Dermis blood vessel endothelial cell (primary cell): ENCODE data around the gene GDAP1L1. TPM values are rescaled to one million over a fixed set of nuclear protein-coding genes. Genes with fewer than 3 reads are reported as not detected.
"Not testable (repeated sequence)": the region's sequence is repeated elsewhere in the genome, so short reads cannot be mapped to it uniquely, and the experiment has no call there.

ENCODE experiments used
- DNase-seq: peaks from one replicate; pipeline ENCODE4 v3.0.0; 2010
- total RNA-seq: library from RNA; depleted of rRNA; stranded (reverse); fragments of >200 nt; gene quantifications from 2 replicates; pipeline ENCODE4 v1.2.3, GENCODE V29; 2014

The GDAP1L1 gene
- total RNA-seq, 1 donor from 2014 or later: not detected

GRCh38 chr20:44256961-44257360 lies 9.9 kb downstream of the GDAP1L1 start:
- no peak for DNase-seq

DNA sequence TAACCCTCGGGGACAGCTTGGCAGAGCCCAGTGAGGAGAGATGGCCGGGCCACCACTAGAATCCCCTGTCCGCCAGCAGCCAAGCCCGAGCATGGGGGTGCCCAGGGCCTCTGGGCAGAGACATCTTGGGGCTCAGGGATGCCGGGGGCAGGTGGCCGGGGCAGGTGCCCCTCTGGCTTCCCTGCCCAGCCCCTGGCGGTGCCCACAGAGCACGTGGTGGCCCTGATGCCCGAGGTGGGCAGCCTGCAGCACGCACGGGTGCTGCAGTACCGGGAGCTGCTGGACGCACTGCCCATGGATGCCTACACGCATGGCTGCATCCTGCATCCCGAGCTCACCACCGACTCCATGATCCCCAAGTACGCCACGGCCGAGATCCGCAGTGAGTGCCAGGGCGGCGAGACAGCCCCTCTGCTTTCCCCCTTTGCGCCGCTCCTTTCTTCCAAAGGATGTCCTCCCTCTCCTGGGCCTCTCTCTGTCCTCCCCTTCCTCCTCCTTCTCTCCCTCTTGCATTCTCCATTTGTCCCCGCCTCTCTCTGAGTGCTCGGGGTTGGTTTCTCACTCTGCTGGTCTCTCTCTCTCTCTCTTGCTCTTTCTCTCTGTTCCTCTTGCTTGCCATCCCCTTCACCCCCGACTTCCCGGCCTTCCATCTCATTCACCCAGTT lies 11.2 kb downstream of the GDAP1L1 start:
- DNase-seq: no peak

DNA sequence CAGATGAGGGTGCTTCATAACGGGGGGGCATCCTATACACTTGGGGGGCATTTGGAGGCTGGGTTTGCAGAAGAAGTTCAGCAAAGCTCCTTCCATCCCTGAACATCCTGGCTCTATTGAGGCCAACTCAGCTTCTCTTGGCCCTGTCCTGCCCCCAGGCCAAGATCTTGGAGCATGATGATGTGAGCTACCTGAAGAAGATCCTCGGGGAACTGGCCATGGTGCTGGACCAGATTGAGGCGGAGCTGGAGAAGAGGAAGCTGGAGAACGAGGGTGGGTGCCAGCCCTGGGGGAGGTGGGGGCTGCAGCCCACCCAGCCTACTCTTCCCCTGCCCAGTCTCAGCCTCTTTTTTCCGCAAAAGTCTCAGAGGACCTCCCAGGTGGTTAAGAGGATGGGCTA lies 17.2 kb downstream of the GDAP1L1 start:
- no peak for DNase-seq

- DNase-seq: no peak
These were observed 21.7 kb downstream of the GDAP1L1 start for GRCh38 chr20:44268802-44269201.

GRCh38 chr20:44271915-44272663 lies 25.0 kb downstream of the GDAP1L1 start:
- DNase-seq: no peak

- DNase-seq: no peak
These were observed 26.4 kb downstream of the GDAP1L1 start for GRCh38 chr20:44273231-44274215.

DNA sequence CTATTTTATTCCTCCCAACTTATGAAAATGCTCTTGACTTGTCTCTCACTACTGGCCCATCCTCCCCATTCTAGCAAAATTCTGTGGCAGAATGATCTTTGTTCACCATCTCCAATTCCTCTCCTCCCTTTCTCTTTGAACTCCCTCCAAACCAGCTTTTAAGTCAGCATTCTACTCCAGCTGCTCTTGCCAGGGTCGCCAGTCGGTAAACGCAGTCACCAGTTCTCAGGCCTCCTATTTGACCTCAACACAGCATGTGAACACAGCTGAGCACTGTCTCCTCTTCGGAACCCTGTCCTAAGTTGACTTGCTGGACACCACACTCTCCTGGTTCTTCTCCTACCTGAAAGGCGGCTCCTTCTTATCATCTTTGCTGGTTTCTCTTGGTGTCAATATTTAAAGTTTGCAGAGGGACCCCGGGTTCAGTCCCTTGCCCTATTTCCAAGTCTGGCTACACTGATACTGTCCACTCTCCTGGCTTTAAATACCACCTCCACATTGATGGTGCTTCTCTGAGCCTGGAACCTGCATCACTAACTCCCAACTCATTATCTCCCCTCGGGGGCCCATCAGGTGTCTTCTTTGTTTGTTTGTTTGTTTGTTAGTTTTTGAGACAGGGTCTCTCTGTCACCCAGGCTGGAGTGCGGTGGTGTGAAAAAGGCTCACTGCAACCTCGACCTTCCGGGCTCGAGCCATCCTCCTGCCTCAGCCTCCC lies 27.4 kb downstream of the GDAP1L1 start:
- DNase-seq: no peak

DNA sequence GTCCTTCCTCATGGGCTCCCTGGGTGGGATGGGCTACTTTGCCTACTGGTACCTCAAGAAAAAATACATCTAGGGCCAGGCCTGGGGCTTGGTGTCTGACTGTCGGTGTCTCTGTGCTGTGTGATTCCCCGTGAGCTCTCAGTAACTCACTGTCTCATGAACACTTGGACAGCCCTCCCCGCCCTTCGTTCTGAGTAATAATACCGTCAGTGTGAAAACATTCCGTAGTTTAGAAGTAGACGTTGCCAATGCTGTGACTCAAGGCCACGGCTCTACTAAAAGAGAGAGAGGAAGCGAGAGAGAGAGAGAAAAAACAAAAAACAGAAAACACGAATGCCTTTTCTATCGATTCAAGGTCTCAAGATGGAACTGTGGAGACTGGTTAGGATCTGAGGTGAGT lies 32.1 kb downstream of the GDAP1L1 start:
- no peak for DNase-seq

- no peak for DNase-seq
These were observed 33.3 kb downstream of the GDAP1L1 start for GRCh38 chr20:44280387-44280786.

- no peak for DNase-seq
These were observed 35.1 kb downstream of the GDAP1L1 start for GRCh38 chr20:44282192-44282591.

DNA sequence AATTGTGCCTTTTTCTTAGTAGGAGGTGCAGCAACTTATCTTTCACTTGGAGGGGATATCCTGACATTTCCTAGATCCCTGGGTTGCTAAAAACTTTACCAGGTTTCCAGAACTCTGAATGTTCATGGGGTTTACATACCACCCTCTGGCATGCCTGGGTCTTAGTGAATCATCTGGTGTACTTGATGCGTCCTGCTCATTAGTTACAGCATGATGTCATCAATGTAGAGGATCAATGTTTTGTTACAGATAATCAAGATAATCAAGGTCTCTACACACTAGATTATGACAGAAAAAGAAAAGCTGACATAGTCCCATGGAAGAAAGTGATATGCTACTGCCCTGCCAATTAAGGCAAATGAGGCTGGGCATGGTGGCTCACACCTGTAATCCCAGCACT lies 36.9 kb downstream of the GDAP1L1 start:
- DNase-seq: no peak

GRCh38 chr20:44287272-44288097 lies 40.4 kb downstream of the GDAP1L1 start:
- DNase-seq: peak; percentile 5

GRCh38 chr20:44288252-44288651 lies 41.1 kb downstream of the GDAP1L1 start:
- no peak for DNase-seq

GRCh38 chr20:44291754-44292153 lies 44.6 kb downstream of the GDAP1L1 start:
- DNase-seq: no peak

DNA sequence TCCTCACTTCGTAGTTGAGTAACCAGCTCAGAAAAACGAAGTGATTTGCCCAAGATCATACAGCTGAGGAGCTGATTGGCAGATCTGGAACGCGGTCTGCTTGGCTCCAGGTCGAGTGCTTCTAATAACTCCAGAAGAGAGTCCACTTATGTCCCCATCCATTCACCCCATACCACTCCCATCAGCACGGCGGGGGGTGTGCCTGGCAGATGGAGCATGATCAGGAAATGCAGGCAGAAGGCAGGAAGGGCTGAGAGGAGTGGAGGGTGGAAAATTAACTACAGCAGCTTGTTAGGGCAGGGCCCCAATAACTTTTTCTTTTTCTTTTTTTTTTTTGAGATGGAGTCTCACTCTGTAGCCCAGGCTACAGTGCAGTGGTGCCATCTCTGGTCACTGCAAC lies 48.9 kb downstream of the GDAP1L1 start:
- DNase-seq: no peak

DNA sequence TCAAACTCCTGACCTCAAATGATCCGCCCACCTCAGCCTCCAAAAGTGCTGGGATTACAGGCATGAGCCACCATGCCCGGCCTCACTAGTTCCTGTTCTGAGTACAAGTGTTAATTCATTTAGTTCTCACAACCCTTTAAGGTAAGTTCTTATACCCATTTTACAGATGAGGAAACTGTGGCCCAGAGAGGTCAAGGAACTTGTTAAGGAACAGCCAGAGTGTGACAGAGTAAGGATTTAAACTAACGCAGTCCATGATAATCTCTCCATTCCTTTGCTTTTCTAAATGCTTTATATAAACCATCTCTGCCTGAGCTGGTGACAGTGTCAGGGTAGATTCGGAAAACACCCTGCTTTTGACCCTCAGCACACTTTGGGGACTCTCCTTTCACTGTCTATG lies 50.6 kb downstream of the GDAP1L1 start:
- no peak for DNase-seq

- DNase-seq: not testable (repeated sequence)
These were observed 52.0 kb downstream of the GDAP1L1 start for GRCh38 chr20:44299011-44299535.

DNA sequence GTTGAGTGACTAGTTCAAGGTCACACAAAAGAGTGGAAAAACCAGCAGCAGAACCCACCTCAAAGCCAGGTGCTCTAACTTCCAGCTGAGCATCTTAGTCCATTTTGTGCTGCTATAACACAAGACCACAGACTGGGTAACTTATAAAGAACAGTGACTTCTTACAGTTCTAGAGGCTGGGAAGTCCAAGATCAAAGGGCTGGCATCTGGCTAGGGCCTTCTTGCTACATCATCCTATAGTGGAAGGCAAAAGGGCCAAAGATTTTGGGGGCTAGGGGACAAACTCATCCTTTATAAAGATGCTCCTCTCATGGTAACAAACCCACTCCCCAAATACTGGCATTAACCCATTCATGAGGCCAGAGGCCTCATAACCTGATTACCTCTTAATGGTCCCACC lies 54.2 kb downstream of the GDAP1L1 start:
- no peak for DNase-seq

GRCh38 chr20:44302026-44302669 lies 55.0 kb downstream of the GDAP1L1 start:
- no peak for DNase-seq

- no peak for DNase-seq
These were observed 55.6 kb downstream of the GDAP1L1 start for GRCh38 chr20:44302736-44303135.

DNA sequence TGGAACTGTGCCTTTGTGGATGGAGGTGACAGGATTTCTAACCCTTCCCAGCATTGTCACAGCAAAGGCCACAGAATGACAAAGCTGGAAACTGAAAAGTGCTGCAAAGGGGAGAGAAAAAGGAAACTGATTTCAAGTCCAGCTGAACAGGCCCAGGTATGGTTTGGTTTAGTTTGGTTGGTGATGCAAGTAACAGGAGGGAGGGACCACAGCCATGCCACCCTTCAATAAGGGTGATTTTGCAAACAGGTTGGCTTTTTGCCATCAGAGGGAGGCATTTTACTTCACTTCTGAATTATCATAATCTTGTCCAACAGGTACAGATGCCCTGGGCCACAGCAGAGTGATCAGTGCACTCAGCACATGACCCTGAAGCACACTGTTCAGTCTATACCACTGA lies 57.3 kb downstream of the GDAP1L1 start:
- DNase-seq: no peak
